Suprapubic skin (tissue), 2 donors: ENCODE measurements around the gene CHAF1A.

Source experiments
- EP300 ChIP-seq: sonication (generic); formaldehyde crosslinking; IDR thresholded peaks from one replicate; pipeline ENCODE4 v1.6.1; 2017; ENCODE audit warnings: antibody characterized with exemption
- POLR2A ChIP-seq, 2 donors: fragments of 450-650 bp; IDR thresholded peaks; one replicate each; pipeline ENCODE4 v1.6.1; 2017; ENCODE audit warnings: antibody characterized with exemption in 2 of 2, mild to moderate bottlenecking in 2 of 2, moderate library complexity in 2 of 2

DNA sequence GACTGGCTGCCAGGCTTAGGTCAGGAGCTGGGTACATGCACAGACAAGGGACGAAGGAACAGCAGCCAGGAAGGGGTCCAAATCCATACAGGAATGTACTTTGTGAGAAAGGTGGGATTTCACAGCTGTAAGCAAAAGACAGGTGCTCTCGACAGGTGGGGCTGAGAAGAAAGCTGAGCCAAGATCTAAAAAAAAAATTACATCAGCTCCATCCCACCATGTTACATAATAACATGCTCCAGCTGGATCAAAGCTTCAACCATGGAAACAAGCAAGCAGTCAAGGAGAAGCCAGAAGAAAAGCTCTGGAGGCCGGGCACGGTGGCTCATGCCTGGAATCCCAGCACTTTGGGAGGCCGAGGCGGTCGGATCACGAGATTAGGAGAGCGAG lies 47.2 kb downstream of the CHAF1A start:
- TF ChIP-seq POLR2A (IDR thresholded peaks at IDR 0.05) (no peak), EP300 (no peak)
